DND-41 (cell line): Measurements from ENCODE around the gene ASIC2.

ENCODE experiments used
- ATAC-seq: fragments of 200-7000 bp; cut with Tn5 transposase; 3 replicates; pipeline ENCODE4 v1.9.1; 2021; ENCODE audit warnings: low read depth; ENCODE audit not compliant: insufficient read depth
- DNase-seq: peaks from one replicate; pipeline ENCODE4 v3.0.0-alpha.2; 2020
- H2AFZ ChIP-seq: 2 replicates; pipeline ENCODE4 v1.6.0; 2012; ENCODE audit warnings: low read depth, low read length
- H3K27ac ChIP-seq: 2 replicates; pipeline ENCODE4 v1.5.1; 2012; ENCODE audit warnings: low read length, inconsistent platforms
- H3K27me3 ChIP-seq: fragments of 200-600 bp; sonication (generic); 2 replicates; pipeline ENCODE4 v1.6.0; 2012; ENCODE audit warnings: low read length, mild to moderate bottlenecking, inconsistent platforms; ENCODE audit not compliant: insufficient read depth, poor library complexity
- H3K36me3 ChIP-seq: 2 replicates; pipeline ENCODE4 v1.5.1; 2012; ENCODE audit warnings: low read length, inconsistent platforms; ENCODE audit not compliant: insufficient read depth
- H3K4me1 ChIP-seq: 2 replicates; pipeline ENCODE4 v1.5.1; 2012; ENCODE audit warnings: mild to moderate bottlenecking, low read length; ENCODE audit not compliant: insufficient read depth
- H3K4me2 ChIP-seq: 2 replicates; pipeline ENCODE4 v1.6.0; 2012; ENCODE audit warnings: mild to moderate bottlenecking, moderate library complexity, low read length, inconsistent platforms; ENCODE audit not compliant: insufficient read depth
- H3K4me3 ChIP-seq, 2 experiments: fragments of 200-600 bp in 1 of 2; shearing (Covaris generic) in 1 of 2; 2 replicates each; pipeline ENCODE4 v1.5.1; 2012 to 2016; ENCODE audit warnings: inconsistent platforms in 2 of 2, low read length in 2 of 2, mild to moderate bottlenecking in 2 of 2, low read depth in 1 of 2, moderate library complexity in 1 of 2
- H3K79me2 ChIP-seq: 2 replicates; pipeline ENCODE4 v1.6.0; 2012; ENCODE audit warnings: low read length, inconsistent platforms; ENCODE audit not compliant: insufficient read depth
- H3K9ac ChIP-seq: 2 replicates; pipeline ENCODE4 v1.6.0; 2012; ENCODE audit warnings: low read depth, mild to moderate bottlenecking, inconsistent platforms, low read length, moderate library complexity
- H3K9me3 ChIP-seq: 2 replicates; pipeline ENCODE4 v1.5.1; 2012; ENCODE audit warnings: low read length, moderate library complexity, mild to moderate bottlenecking, inconsistent platforms; ENCODE audit not compliant: insufficient read depth, severe bottlenecking
- H4K20me1 ChIP-seq: 2 replicates; pipeline ENCODE4 v1.6.0; 2012; ENCODE audit warnings: low read length; ENCODE audit not compliant: insufficient read depth
- CTCF ChIP-seq: IDR thresholded peaks from 2 replicates; pipeline ENCODE4 v1.5.1; 2012; ENCODE audit warnings: borderline replicate concordance, low read length, moderate library complexity, mild to moderate bottlenecking; ENCODE audit not compliant: poor library complexity, severe bottlenecking; ENCODE audit errors: extremely low read depth
- EZH2 ChIP-seq: IDR thresholded peaks from 3 replicates; pipeline ENCODE4 v1.6.1; 2012; ENCODE audit warnings: borderline replicate concordance, low read depth, mild to moderate bottlenecking, moderate library complexity, low read length, inconsistent platforms; ENCODE audit not compliant: severe bottlenecking

Gene ASIC2

GRCh38 chr17:33292201-33292980 lies 704 bp downstream of the ASIC2 start:
- Histone ChIP-seq H3K27ac (no peak overlapping the region), H3K79me2 (no peaks in the 10 kb centered on the region), H3K4me1 (no peaks in the 10 kb centered on the region), H3K36me3 (no peaks in the 10 kb centered on the region), H2AFZ (no peak overlapping the region), H4K20me1 (no peaks in the 10 kb centered on the region), H3K9me3 (no peaks in the 10 kb centered on the region), H3K4me2 (no peak overlapping the region), H3K27me3 (no peaks in the 10 kb centered on the region), H3K9ac (no peak overlapping the region), H3K4me3 (no peak overlapping the region)
- ATAC-seq (no peak), DNase-seq (no peak)
- TF ChIP-seq EZH2 (no peak), CTCF (no peak)

GRCh38 chr17:33291248-33292200 lies 1.6 kb downstream of the ASIC2 start:
- Histone ChIP-seq H3K4me2 (no peak overlapping the region), H3K27me3 (peaks cover 4% of the 10 kb centered on the region), H2AFZ (no peak overlapping the region), H3K36me3 (no peaks in the 10 kb centered on the region), H3K79me2 (no peaks in the 10 kb centered on the region), H3K4me3 (no peak overlapping the region), H4K20me1 (peaks cover 3% of the 10 kb centered on the region; the same call in 1 of the 2 replicates), H3K9me3 (no peaks in the 10 kb centered on the region), H3K27ac (no peak overlapping the region), H3K9ac (no peak overlapping the region), H3K4me1 (no peaks in the 10 kb centered on the region)
- ATAC-seq (no peak), DNase-seq (no peak)
- TF ChIP-seq EZH2 (no peak), CTCF (no peak)

- no peak overlapping the region for H3K4me2 ChIP-seq
- H3K27ac ChIP-seq, result no peak overlapping the region
- DNase-seq (no peak), ATAC-seq (no peak)
- H4K20me1 ChIP-seq, result peaks cover 3% of the 10 kb centered on the region; the same call in 1 of the 2 replicates
- H3K79me2 ChIP-seq, result no peaks in the 10 kb centered on the region
- H3K36me3 ChIP-seq, result no peaks in the 10 kb centered on the region
- H3K9me3 ChIP-seq, result no peaks in the 10 kb centered on the region
- peaks cover 4% of the 10 kb centered on the region for H3K27me3 ChIP-seq
- no peak overlapping the region for H2AFZ ChIP-seq
- no peak overlapping the region for H3K9ac ChIP-seq
- H3K4me3 ChIP-seq, result no peak overlapping the region
- H3K4me1 ChIP-seq, result no peaks in the 10 kb centered on the region
- no peak for TF ChIP-seq CTCF
- no peak for TF ChIP-seq EZH2
These were observed 2.8 kb downstream of the ASIC2 start for GRCh38 chr17:33290253-33290652.
